ENCODE results near the gene APBA3.

The APBA3 gene, protein sequence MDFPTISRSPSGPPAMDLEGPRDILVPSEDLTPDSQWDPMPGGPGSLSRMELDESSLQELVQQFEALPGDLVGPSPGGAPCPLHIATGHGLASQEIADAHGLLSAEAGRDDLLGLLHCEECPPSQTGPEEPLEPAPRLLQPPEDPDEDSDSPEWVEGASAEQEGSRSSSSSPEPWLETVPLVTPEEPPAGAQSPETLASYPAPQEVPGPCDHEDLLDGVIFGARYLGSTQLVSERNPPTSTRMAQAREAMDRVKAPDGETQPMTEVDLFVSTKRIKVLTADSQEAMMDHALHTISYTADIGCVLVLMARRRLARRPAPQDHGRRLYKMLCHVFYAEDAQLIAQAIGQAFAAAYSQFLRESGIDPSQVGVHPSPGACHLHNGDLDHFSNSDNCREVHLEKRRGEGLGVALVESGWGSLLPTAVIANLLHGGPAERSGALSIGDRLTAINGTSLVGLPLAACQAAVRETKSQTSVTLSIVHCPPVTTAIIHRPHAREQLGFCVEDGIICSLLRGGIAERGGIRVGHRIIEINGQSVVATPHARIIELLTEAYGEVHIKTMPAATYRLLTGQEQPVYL

DNA sequence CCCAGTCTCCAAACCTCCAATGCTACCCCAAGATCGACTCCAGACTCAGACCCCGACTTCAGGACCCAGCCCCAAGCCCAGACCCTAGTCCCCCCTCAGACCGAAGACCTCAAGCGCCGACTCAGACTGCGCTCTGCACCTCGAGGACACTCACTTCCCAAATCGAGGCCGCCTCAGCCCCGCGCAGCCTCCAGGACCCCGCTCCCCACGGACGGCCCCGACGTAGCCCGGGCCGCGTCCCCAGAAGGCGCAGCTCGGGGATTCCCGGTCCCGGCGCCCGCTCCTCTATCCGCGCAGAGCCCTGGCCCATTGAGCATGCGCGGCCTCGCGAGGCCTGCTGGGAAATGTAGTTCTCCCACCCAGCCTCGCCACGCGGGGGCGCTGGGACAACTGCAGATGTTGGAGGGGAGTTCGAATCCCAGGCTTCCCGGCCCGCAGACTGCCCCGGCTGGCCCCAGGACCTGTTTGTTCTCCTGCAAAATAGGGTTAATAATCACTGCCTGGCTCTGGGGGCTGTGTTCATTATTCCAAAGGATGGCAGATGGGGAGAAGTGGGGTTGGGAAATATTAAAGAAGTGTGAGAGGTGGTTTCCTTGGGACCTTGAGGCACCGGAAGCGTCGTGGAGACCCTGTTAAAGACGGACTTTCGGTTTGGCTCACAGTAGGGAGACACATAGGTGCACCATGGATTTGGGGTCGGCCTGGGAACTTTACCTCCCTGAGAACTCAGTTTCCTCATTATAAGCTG, at the start of gene APBA3:
TSS of gene APBA3 (minus strand) at position 311 of the 748 bp plus-strand sequence. CDS start 1,428 bp downstream, outside the sequence.
- in situ Hi-C loops (cut with MboI; ENCODE audit: low sequenced_read_pairs): no loop called here

GRCh38 chr19:3810708-3811355, 49.3 kb upstream of the APBA3 start:
- in situ Hi-C loops (cut with MboI; ENCODE audit: low sequenced_read_pairs): no loop called here

GRCh38 chr19:3809881-3810707, 48.6 kb upstream of the APBA3 start:
- in situ Hi-C loops (cut with MboI; ENCODE audit: low sequenced_read_pairs): no loop called here

DNA sequence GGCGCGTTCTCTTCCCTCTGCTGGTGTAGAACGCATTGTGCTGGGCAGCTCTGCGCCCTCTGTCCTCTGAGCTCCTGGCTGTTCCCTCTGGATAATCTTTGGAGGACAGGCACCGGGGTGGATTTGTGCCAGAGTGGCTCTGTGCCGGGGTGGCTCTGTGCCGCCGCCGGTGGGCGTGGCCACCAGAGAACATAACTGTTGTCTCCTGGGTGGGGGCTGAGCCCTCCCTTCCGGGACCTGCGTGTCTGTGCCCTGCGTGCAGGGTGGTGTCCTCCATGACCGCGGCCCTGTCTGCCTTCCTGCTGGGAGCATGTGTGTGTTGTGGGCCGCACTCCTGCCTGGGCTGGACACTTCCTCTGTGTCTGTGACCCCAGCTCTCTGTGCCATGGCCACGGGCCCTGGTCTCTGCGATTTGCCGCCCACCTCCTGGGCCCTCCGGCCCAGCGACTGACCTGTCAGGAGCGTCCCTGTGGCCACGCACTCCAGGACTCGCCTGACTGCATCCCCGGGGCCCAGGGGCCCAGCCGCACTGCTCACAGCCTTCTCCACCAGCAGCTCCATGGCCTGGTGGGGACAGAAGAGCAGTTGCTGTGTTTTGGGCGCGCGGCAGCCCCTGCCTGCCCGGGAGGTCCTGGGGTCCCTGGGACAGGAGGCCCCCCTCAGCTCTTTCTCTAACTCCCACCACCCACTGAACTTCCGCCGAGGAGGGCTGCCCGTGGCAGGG, 47.1 kb upstream of the APBA3 start:
- in situ Hi-C loops (cut with MboI; ENCODE audit: low sequenced_read_pairs): no loop called here

DNA sequence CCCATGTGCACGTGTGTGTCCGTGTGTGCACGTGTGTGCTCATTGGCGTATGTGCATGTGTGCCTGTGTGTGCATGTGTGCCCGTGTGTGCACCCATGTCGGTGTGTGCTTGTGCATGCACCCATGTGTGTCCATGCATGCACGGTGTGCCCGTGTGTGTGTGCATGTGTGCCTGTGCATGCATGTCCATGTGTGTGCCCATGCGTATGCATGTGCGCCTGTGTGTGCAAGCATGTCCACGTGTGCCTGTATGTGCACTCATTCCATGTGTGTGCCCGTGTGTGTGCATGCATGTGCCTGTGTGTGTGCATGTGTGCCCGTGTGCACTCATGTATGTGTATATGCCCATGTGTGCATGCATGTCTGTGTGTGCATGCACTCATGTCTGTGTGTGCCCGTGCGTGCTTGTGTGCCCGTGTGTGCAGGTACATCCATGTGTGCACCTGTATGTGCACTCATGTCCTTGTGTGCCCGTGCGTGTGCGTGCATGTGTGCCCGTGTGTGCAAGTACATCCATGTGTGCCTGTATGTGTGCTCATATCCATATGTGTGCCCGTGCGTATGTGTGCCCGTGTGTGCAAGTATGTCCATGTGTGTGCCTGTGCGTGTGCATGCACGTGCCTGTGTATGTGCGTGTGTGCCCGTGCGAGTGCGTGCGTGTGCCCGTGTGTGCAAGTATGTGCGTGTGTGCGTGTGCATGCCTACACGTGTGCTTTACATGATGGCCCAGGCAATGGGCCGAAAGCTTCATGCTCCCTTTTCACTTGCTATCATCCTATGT, 46.3 kb upstream of the APBA3 start:
- in situ Hi-C loops (cut with MboI; ENCODE audit: low sequenced_read_pairs): no loop called here

DNA sequence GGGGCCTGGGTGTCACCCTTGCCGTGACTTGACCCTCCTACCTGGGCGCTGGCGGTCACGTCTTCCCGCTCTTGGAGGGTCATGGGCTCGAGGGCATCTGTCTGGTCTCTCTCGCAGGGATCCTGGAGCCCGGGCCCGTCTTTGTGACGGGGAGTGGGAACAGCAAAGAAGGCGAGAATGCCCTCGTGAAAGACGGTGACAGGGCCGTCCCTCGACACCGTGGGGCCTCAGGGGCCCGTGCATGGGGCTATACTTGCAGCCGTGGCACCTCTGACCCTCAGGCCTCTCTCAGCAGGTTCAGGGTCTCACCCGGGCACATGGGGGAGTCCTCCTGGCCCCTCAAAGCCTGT, 45.6 kb upstream of the APBA3 start:
- in situ Hi-C loops (cut with MboI; ENCODE audit: low sequenced_read_pairs): no loop called here

DNA sequence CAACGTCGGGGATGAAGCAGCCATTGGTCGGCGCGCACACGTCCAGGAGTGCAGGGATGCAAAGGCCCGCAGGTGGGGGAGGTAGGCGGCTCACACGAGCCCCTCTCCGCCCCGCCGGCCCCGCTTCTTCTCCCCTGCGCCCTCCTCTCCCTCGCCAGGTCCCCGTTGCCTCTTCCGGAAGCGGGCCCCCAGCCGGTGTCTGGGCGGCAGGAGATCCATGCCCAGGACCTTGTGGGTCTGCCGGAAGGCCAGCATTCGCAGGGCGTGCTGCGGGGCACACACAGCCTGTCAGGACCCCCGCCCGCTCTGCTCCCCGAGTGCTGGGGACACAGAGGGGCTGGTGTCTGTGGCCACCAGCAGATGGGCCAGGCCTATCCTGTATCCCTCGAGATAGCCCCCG, 44.4 kb upstream of the APBA3 start:
- in situ Hi-C loops (cut with MboI; ENCODE audit: low sequenced_read_pairs): no loop called here

GRCh38 chr19:3804429-3804828, 42.9 kb upstream of the APBA3 start:
- in situ Hi-C loops (cut with MboI; ENCODE audit: low sequenced_read_pairs): no loop called here

GRCh38 chr19:3803986-3804385, 42.5 kb upstream of the APBA3 start:
- in situ Hi-C loops (cut with MboI; ENCODE audit: low sequenced_read_pairs): no loop called here

GRCh38 chr19:3803114-3803888, 41.8 kb upstream of the APBA3 start:
- in situ Hi-C loops (cut with MboI; ENCODE audit: low sequenced_read_pairs): no loop called here

DNA sequence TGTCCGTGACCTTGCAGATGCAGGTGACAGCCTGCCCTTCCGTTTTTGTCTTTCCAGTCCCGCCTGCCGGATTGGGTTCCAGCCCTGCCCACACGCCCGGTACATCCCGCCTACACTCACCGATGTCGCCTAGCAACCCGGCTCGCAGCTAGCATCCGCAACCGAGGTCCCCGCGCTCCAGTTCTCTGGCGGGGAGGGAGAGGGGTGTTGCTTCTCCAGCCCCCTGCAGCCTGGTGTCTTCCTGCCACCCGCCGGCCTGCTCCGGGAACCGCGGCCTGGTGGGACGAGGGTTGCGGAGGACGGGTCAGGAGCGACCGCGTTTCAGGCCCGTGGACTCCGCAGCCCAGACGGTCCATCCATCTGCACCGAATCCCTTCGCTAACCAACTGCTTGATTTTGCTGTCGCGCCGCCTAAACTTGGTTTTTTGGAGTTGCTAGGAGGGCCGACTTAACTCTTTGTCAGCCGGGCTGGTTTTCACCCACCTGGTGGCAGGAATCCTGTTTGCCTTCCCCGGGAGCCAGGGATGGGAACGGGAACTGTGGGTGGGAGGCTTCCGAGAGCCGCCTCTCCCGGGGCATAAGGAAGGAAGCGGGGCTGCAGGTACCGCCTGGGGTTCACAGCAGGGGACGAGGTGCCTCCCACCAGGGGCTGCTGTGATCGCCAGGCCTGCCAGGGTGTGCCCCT, 40.1 kb upstream of the APBA3 start:
- in situ Hi-C loops (cut with MboI; ENCODE audit: low sequenced_read_pairs): no loop called here

DNA sequence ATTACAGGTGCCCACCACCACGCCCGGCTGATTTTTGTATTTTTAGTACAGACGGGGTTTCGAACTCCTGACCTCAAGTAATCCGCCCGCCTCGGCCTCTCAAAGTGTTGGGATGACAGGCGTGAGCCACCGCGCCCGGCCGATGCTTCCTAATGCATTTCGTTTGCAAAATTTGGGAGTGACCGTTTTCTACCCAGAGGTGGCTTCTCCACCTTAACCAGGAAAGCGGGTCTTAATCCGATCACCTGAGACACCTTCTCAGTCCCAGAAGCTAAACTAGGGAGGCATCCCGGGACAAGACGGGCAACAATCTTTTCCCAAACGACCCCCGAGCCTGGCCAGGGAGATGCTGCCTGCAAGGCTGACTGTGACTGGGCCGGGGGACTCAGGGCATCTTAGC, 39.5 kb upstream of the APBA3 start:
- in situ Hi-C loops (cut with MboI; ENCODE audit: low sequenced_read_pairs): no loop called here

DNA sequence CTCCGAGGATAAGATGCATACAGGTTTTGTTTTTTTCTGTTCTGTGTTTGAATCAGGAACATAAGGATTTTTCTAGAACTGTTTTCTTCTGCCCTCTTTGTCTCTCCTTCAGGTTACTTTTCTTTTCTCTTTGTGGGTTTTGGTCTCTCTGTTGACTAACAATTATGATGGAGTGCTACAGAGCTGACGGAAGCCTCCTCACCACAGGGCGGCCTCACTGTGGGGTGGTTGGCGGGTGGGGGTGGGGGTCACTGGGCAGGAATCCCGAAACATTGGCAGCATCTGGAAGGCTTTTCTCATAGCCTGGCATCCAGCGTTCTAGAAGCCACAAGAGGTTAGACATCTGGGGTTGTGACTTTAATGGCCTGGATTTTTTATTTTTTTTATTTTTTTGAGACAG, 36.6 kb upstream of the APBA3 start:
- in situ Hi-C loops (cut with MboI; ENCODE audit: low sequenced_read_pairs): no loop called here

DNA sequence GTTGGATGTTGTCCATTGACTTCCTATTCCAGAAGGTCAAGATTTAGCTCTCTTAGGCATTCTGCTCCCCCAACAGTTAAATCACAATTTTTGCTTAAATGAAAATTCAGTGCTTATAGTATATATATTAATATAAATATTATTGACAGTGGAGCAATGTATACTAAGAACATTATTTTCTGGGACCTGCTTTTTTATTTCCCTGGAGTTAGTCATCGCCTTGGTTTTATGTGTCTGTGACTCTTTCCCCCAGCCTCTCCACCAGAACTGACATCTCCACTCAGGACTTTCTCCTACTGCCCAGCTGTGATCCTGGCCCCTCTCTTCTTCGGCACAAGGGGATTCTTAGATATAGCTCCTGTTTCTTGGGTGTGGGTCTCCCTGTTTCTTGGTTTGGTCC, 34.9 kb upstream of the APBA3 start:
- in situ Hi-C loops (cut with MboI; ENCODE audit: low sequenced_read_pairs): no loop called here

GRCh38 chr19:3793799-3794198, 32.3 kb upstream of the APBA3 start:
- in situ Hi-C loops (cut with MboI; ENCODE audit: low sequenced_read_pairs): no loop called here

- in situ Hi-C loops (cut with MboI; ENCODE audit: low sequenced_read_pairs): no loop called here
Observed at GRCh38 chr19:3792114-3792513, 30.6 kb upstream of the APBA3 start.

GRCh38 chr19:3790941-3791340, 29.4 kb upstream of the APBA3 start:
- in situ Hi-C loops (cut with MboI; ENCODE audit: low sequenced_read_pairs): no loop called here

- in situ Hi-C loops (cut with MboI; ENCODE audit: low sequenced_read_pairs): no loop called here
Observed at GRCh38 chr19:3790209-3790734, 28.8 kb upstream of the APBA3 start.

Measured in HL-60/S4 (cell line).